HG02588 (cell line): ENCODE results near the gene CIAO2B.
"Not testable (repeated sequence)": the region's sequence is repeated elsewhere in the genome, so short reads cannot be mapped to it uniquely, and the experiment has no call there.

ENCODE experiments used
- ATAC-seq: cut with Tn5 transposase; IDR thresholded peaks from one replicate; pipeline ENCODE4 v1.9.1; 2021; ENCODE audit warnings: mild to moderate bottlenecking, moderate library complexity; ENCODE audit not compliant: unreplicated experiment

Gene CIAO2B

GRCh38 chr16:66905633-66906539, 28.3 kb downstream of the CIAO2B start:
- no peak for ATAC-seq

GRCh38 chr16:66904846-66905632, 29.2 kb downstream of the CIAO2B start:
- no peak for ATAC-seq

GRCh38 chr16:66904428-66904845, 29.8 kb downstream of the CIAO2B start:
- ATAC-seq, result no peak

- no peak for ATAC-seq
Measured at GRCh38 chr16:66903544-66904427, 30.4 kb downstream of the CIAO2B start.

GRCh38 chr16:66902648-66903543, 31.3 kb downstream of the CIAO2B start:
- ATAC-seq, result no peak

GRCh38 chr16:66901626-66902025, 32.6 kb downstream of the CIAO2B start:
- ATAC-seq, result no peak

GRCh38 chr16:66900721-66901441, 33.3 kb downstream of the CIAO2B start:
- ATAC-seq, result no peak

DNA sequence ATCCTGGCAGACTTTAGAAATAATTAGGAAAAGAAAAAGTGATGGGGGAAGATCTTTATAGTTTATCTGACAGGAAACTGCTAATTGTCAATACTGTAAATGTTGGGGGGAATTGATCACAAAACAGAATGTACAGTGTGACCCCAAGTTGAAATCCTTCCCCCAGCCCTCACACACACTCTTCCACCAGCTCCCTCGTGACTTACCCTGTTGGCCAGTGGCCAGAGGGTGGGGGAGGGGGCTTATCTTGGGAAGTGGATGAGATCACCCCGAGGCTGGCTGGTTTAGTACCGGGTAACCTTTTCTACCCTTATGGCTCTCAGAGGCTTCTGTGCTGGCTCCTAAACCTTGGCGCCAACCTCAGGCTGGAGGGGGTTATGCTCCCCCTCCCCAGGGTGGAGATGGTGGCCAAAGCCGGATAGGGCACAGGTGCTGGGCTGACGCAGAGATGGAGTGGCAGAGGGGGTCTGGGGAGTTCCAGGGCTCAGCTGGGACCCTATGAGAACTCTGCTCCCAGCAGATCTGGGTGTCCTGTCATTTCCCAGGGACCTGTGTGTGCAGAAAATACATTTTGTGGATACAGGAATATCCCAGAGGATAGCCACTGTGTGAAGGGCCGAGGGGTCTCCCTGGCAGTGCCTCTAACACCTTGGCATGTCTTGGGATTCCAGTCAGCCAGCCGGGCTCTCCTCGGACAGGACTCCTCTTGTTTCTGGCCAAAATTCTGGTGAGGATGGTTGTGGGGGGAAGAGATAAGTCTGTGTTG, 34.1 kb downstream of the CIAO2B start:
- no peak for ATAC-seq

- no peak for ATAC-seq
Measured at GRCh38 chr16:66899310-66899944, 34.8 kb downstream of the CIAO2B start.

- ATAC-seq, result no peak
Measured at GRCh38 chr16:66898933-66899309, 35.3 kb downstream of the CIAO2B start.

DNA sequence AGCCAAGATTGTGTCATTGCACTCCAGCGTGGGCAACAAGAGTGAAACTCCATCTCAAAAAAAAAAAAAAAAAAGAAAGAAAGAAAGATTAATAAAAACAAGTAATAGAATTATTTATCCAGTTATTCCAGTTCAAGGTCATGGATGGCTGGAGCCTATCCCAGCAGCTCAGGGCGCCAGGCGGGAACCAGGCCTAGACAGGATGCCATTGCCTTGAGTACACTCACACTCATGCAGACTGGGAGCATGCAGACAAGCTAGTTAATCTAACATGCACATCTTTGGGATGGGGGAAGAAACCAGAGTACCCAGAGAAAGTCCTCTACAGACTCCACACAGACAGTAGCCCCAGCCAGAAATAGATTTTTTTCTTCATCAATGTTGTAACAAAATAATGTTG, 36.0 kb downstream of the CIAO2B start:
- no peak for ATAC-seq

DNA sequence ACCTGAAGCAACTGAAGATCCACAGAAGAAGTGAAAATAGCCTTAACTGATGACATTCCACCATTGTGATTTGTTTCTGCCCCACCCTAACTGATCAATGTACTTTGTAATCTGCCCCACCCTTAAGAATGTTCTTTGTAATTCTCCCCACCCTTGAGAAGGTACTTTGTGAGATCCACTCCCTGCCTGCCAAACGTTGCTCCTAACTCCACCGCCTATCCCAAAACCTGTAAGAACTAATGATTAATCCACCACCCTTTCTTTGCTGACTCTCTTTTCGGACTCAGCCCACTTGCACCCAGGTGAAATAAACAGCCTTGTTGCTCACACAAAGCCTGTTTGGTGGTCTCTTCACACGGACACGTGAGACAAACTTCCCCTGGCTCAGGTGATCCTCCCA, 37.5 kb downstream of the CIAO2B start:
- ATAC-seq, result not testable (repeated sequence)

DNA sequence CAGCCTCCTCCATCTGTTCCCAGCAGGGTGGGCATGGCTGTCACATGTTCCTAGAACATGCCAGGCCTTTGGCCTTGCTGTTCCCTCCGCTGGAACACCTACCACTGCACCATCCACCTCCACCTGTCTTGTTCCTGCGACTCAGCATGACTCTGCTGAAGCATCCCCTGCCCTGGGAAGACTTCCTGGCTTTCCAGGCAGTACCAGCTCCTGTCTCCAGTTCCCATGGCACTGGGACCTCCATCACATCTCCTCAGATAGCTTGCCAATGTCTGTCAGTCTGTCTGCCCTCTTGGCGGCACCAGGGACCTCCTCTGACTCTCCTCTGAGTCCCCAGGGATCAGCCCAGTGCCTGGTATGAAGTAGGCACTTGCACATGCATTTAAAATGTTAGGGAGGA, 38.2 kb downstream of the CIAO2B start:
- ATAC-seq, result no peak

DNA sequence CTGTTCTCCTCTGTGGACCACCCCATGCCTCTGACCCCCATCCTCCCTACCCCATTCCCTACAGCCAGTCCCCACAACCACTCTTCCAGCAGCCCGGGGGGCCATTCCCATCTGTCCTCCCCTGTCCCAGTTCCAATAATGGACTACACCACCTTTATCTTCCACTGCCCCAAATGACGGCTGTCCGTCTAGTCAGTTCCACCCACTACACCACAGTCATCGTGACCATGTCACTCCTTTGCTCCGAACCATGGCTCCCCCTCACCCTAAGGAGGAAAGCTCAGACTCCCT, 38.6 kb downstream of the CIAO2B start:
- no peak for ATAC-seq

- no peak for ATAC-seq
Measured at GRCh38 chr16:66894948-66895688, 39.1 kb downstream of the CIAO2B start.

DNA sequence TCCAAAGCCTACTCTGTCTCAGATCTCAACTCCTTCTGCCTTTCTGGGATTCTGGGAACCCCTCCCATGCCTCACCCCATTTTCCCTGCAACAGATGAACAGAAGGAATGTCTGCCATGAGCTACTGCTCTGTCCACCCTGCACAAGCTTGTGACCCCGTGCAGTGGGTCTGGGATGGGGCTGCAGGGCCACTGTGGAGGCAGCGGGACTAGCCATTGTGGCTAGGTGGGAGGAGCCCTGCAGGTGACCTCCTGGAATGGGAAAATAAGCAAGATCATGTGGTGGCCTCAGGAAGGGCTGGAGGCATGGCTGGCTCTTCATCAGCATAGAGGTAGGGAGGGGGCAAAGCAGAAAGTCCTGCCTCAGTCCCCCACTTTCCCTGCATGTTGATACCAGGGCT, 40.1 kb downstream of the CIAO2B start:
- no peak for ATAC-seq

DNA sequence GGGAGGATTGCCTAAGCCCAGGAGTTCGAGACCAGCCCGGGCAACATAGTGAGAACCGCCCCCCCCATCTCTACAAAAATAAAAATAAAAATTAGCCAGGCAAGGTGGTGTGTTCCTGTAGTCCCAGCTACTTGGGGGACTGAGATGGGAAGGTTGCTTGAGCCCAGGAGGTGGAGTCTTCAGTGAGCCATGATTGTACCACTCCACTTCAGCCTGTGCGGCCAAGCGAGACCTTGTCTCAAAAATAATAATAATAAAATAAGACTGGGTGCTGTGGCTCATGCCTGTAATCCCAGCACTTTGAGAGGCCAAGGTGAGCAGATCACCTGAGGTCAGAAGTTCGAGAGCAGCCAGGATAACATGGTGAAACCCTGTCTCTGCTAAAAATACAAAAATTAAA, 42.4 kb downstream of the CIAO2B start:
- no peak for ATAC-seq

- ATAC-seq, result no peak
Measured at GRCh38 chr16:66891360-66891759, 42.8 kb downstream of the CIAO2B start.
